WTC11 (cell line): Measurements from ENCODE around the gene TAS2R46.

Source experiments
- CTCF ChIP-seq: fragments of 200-600 bp; IDR thresholded peaks from 2 replicates; pipeline ENCODE4 v1.8.0; 2022; ENCODE audit warnings: antibody characterized with exemption
- ESRRA ChIP-seq: sonication (generic); formaldehyde crosslinking; IDR thresholded peaks from 2 replicates; pipeline ENCODE4 v1.8.1; 2022; ENCODE audit warnings: mild to moderate bottlenecking, missing genetic modification reagents, borderline replicate concordance
- ZNF121 ChIP-seq: sonication (generic); formaldehyde crosslinking; IDR thresholded peaks from 2 replicates; pipeline ENCODE4 v1.8.0; 2023; ENCODE audit warnings: missing genetic modification reagents
- TF ChIP-seq, protein P1 (sequence below): fragments of 250-450 bp; sonication (Bioruptor Pico); IDR thresholded peaks from 2 replicates; pipeline ENCODE4 v1.9.0; 2021; ENCODE audit warnings: moderate library complexity, mild to moderate bottlenecking, inconsistent platforms, borderline replicate concordance
- TF ChIP-seq, protein P2 (sequence below): sonication (generic); formaldehyde crosslinking; IDR thresholded peaks from 2 replicates; pipeline ENCODE4 v1.8.1; 2023; ENCODE audit warnings: mild to moderate bottlenecking, moderate library complexity, missing genetic modification reagents
- TF ChIP-seq, protein P3 (sequence below): sonication (generic); formaldehyde crosslinking; IDR thresholded peaks from 2 replicates; pipeline ENCODE4 v1.8.1; 2023; ENCODE audit warnings: mild to moderate bottlenecking, missing genetic modification reagents, moderate library complexity

DNA sequence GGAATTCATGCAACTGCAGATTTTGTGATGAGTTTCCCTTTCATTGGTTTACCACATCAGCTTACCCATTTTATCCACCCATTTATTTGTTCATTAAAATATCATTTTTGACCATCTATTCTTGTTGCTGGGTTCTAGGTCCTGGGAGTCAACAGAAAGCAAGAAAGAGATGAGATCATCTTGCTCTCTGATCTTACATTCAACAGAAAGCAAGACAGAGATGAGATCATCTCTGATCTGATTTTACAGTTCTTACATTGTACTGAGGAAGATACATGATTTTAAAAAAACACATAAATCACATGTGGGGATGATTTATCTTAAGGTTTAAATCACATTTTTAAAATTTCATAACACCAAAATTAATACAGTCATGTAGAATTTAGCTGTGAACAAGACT, 2.3 kb downstream of the TAS2R46 start:
- TF ChIP-seq, protein P1, sequence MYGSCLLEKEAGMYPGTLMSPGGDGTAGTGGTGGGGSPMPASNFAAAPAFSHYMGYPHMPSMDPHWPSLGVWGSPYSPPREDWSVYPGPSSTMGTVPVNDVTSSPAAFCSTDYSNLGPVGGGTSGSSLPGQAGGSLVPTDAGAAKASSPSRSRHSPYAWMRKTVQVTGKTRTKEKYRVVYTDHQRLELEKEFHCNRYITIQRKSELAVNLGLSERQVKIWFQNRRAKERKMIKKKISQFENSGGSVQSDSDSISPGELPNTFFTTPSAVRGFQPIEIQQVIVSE = no peak
- TF ChIP-seq ESRRA (CRISPR knock-in tag) (no peak), ZNF121 (no peak), CTCF (no peak)
- TF ChIP-seq, protein P2, sequence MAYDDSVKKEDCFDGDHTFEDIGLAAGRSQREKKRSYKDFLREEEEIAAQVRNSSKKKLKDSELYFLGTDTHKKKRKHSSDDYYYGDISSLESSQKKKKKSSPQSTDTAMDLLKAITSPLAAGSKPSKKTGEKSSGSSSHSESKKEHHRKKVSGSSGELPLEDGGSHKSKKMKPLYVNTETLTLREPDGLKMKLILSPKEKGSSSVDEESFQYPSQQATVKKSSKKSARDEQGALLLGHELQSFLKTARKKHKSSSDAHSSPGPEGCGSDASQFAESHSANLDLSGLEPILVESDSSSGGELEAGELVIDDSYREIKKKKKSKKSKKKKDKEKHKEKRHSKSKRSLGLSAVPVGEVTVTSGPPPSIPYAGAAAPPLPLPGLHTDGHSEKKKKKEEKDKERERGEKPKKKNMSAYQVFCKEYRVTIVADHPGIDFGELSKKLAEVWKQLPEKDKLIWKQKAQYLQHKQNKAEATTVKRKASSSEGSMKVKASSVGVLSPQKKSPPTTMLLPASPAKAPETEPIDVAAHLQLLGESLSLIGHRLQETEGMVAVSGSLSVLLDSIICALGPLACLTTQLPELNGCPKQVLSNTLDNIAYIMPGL (CRISPR knock-in tag) = no peak
- TF ChIP-seq, protein P3, sequence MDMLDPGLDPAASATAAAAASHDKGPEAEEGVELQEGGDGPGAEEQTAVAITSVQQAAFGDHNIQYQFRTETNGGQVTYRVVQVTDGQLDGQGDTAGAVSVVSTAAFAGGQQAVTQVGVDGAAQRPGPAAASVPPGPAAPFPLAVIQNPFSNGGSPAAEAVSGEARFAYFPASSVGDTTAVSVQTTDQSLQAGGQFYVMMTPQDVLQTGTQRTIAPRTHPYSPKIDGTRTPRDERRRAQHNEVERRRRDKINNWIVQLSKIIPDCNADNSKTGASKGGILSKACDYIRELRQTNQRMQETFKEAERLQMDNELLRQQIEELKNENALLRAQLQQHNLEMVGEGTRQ (CRISPR knock-in tag) = no peak
